Lower leg skin (tissue), 3 donors: Measurements from ENCODE around the gene CMIP.

Experiments used
- CTCF ChIP-seq, 3 donors: fragments of 450-650 bp; IDR thresholded peaks; one replicate each; pipeline ENCODE4 v1.5.1; 2016; ENCODE audit warnings: antibody characterized with exemption in 3 of 3, mild to moderate bottlenecking in 3 of 3, moderate library complexity in 2 of 3
- POLR2A ChIP-seq, 2 donors: fragments of 450-650 bp; IDR thresholded peaks; one replicate each; pipeline ENCODE4 v1.6.1; 2016 to 2017; ENCODE audit warnings: antibody characterized with exemption in 2 of 2, mild to moderate bottlenecking in 1 of 2, moderate library complexity in 1 of 2

GRCh38 chr16:81456523-81457325 lies 12.1 kb downstream of the CMIP start:
- TF ChIP-seq CTCF (IDR thresholded peaks at IDR 0.05) (peak in 1 of 3 donors; percentile 97), POLR2A (IDR thresholded peaks at IDR 0.05) (no peak)
